Testis (tissue), 3 donors: ENCODE data around the gene KIF1C. TPM values are rescaled to one million over a fixed set of nuclear protein-coding genes. Genes with fewer than 3 reads are reported as not detected.

ENCODE experiments used
- DNase-seq: peaks from one replicate; pipeline ENCODE4 v3.0.0-alpha.2; 2019
- H3K27ac ChIP-seq, 2 donors: fragments of 200-600 bp; sonication (generic); one replicate each; pipeline ENCODE4 v1.5.1; 2019
- H3K27me3 ChIP-seq: fragments of 200-600 bp; sonication (generic); one replicate; pipeline ENCODE4 v1.5.1; 2019
- H3K36me3 ChIP-seq: fragments of 200-600 bp; sonication (generic); one replicate; pipeline ENCODE4 v1.5.1; 2017; ENCODE audit warnings: low read depth; ENCODE audit errors: missing control alignments
- H3K4me1 ChIP-seq: fragments of 200-600 bp; sonication (generic); one replicate; pipeline ENCODE4 v1.5.1; 2019
- H3K4me3 ChIP-seq, 2 donors: fragments of 200-600 bp; sonication (generic); one replicate each; pipeline ENCODE4 v1.5.1; 2017 to 2019
- H3K9me3 ChIP-seq: fragments of 200-600 bp; sonication (generic); one replicate; pipeline ENCODE4 v1.5.1; 2017
- CTCF ChIP-seq, 3 experiments: fragments of 450-650 bp in 2 of 3; fragments of 200-600 bp in 1 of 3; sonication (generic) in 1 of 3; IDR thresholded peaks; one replicate each; pipeline ENCODE4 v1.5.1; 2016 to 2019; ENCODE audit warnings: antibody characterized with exemption in 3 of 3, mild to moderate bottlenecking in 2 of 3, moderate library complexity in 1 of 3
- POLR2A ChIP-seq: fragments of 450-650 bp; IDR thresholded peaks from one replicate; pipeline ENCODE4 v1.6.1; 2017; ENCODE audit warnings: antibody characterized with exemption, mild to moderate bottlenecking, moderate library complexity
- WGBS, 2 donors: methylation state at CpG; one replicate each; pipeline ENCODE4 v1.1.5; 2018; 5-methylcytosine and 5-hydroxymethylcytosine counted together
- intact Hi-C: fragments of 100-400 bp; cut with DNase I; formaldehyde crosslinking; loops from one replicate; pipeline ENCODE4 v1.15.1; 2023; ENCODE audit warnings: low total_unique reads
- polyA plus RNA-seq: library from polyadenylated mRNA; stranded (reverse); fragments of 350-450 nt; fragmentation: Illumina TruSeq; extraction: RNeasy Lipid Tissue Mini Kit (QIAGEN cat#74804); gene quantifications from one replicate; pipeline ENCODE4 v1.2.3, GENCODE V29; 2014; ENCODE audit warnings: low read depth, low replicate concordance; ENCODE audit not compliant: insufficient read depth
- total RNA-seq, 2 donors: library from RNA; depleted of rRNA; stranded (reverse); fragments of >200 nt; gene quantifications; one replicate each; pipeline ENCODE4 v1.2.3, GENCODE V29; 2016

Gene KIF1C
- total and polyA plus RNA-seq, 3 donors from 2014 or later, result 51.1 to 79.9 (median 54.1) TPM

GRCh38 chr17:5031365-5032082 lies 33.8 kb downstream of the KIF1C start:
- peak overlapping the region; percentile 47 to 50 for H3K4me3 ChIP-seq
- H3K27me3 ChIP-seq, result no peaks in the 10 kb centered on the region
- intact Hi-C loops, result no loop called here
- peak; percentile 56 to 90 (median 84) for TF ChIP-seq CTCF (IDR thresholded peaks at IDR 0.05)
- TF ChIP-seq POLR2A, result no peak
- H3K9me3 ChIP-seq, result no peaks in the 10 kb centered on the region
- no peaks in the 10 kb centered on the region for H3K4me1 ChIP-seq
- H3K27ac ChIP-seq, result peak overlapping the region in 1 of 2 donors; percentile 53
- WGBS, 2 donors, result 2% methylated on average over 33 to 40 of the region's 48 CpGs
- DNase-seq, result peak; percentile 82
- no peaks in the 10 kb centered on the region for H3K36me3 ChIP-seq

DNA sequence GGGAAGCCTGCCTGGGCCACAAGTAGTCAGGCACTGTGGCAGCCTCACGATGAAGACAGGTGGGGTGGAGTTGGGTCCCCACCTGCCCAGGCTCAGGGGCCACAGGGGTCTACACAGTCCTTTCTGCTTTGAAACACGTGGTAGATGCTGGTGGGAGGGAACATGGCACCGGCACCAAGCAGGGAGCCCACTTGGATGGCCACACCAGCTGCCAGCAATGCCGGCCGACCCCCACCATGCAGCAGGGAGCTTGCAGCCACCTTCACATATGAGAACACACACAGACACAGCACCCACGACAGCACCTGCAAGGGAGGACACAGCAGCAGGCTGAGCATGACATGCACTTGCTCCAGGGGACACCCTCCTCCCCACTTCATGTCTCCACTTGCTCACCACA lies 35.1 kb downstream of the KIF1C start:
- WGBS, 2 donors, result 90 to 92% methylated on average over 5 to 6 of the region's 6 CpGs
- Histone ChIP-seq H3K27me3 (no peaks in the 10 kb centered on the region), H3K9me3 (no peaks in the 10 kb centered on the region), H3K36me3 (no peaks in the 10 kb centered on the region), H3K4me3 (no peak overlapping the region), H3K27ac (no peak overlapping the region), H3K4me1 (no peaks in the 10 kb centered on the region)
- no peak for TF ChIP-seq POLR2A
- TF ChIP-seq CTCF (IDR thresholded peaks at IDR 0.05), result no peak
- intact Hi-C loops, result no loop called here
- no peak for DNase-seq

DNA sequence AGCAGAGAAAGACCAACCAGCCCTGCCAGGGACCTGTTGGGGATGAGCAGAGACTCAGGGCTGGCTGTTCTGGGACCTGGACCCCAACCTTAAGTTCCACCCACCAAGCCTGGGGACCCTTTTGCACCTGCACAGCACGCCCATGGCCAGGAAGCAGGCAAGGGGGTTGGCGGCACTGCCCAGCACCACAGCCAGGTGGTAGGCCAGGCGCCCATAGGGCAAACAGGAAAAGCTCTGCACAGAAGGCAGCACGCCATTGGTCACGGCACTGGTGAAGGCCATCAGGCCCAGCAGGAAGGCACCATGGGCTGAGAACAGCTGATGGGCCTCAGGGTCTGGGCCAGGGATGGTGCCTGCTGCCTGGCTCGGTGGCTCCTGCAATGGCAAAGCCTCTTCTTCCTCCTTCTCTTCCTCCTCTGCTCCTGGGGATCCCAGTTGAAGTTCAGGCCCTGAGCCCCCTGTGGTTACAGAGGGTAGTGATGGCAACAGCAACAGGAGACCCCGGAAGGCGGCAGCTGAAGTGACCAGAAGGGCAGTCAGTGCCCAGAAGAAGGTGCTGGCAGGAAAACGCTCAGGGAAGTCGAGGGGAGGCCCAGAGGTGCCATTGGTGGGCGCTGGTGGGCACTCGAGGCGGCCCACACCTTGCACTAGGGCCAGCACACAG lies 35.7 kb downstream of the KIF1C start:
- H3K36me3 ChIP-seq, result no peaks in the 10 kb centered on the region
- WGBS, 2 donors, result 87 to 90% methylated on average over 9 to 13 of the region's 13 CpGs
- no peak overlapping the region for H3K4me3 ChIP-seq
- no peak for TF ChIP-seq POLR2A
- TF ChIP-seq CTCF (IDR thresholded peaks at IDR 0.05), result no peak
- no peak for DNase-seq
- intact Hi-C loops, result no loop called here
- no peak overlapping the region for H3K27ac ChIP-seq
- H3K4me1 ChIP-seq, result no peaks in the 10 kb centered on the region
- no peaks in the 10 kb centered on the region for H3K27me3 ChIP-seq
- no peaks in the 10 kb centered on the region for H3K9me3 ChIP-seq

GRCh38 chr17:5034063-5034462 lies 36.3 kb downstream of the KIF1C start:
- TF ChIP-seq CTCF (IDR thresholded peaks at IDR 0.05) (no peak), POLR2A (no peak)
- no peak overlapping the region for H3K4me3 ChIP-seq
- H3K4me1 ChIP-seq, result no peaks in the 10 kb centered on the region
- no peak for DNase-seq
- intact Hi-C loops, result no loop called here
- no peaks in the 10 kb centered on the region for H3K27me3 ChIP-seq
- H3K36me3 ChIP-seq, result no peaks in the 10 kb centered on the region
- no peak overlapping the region for H3K27ac ChIP-seq
- no peaks in the 10 kb centered on the region for H3K9me3 ChIP-seq
- WGBS, 2 donors, result 84 to 94% methylated on average over 2 to 5 of the region's 5 CpGs
